T47D (cell line): ENCODE data around the gene CAND2.

ENCODE experiments used
- DNase-seq, 2 experiments: peaks; one replicate each; pipeline versions ENCODE4 v3.0.0 to v3.0.0-alpha.2; 2011 to 2012; ENCODE audit warnings: low read depth in 1 of 2, low spot score in 1 of 2
- JUND ChIP-seq: IDR thresholded peaks from 2 replicates; pipeline ENCODE4 v1.6.1; 2012; ENCODE audit warnings: low read depth
- in situ Hi-C: cut with HindIII; loops from 2 replicates; pipeline ENCODE4 v1.10.0; 2016; ENCODE audit warnings: low sequenced_read_pairs, low pct_unique_long_range_greater_than_20kb

Gene CAND2

DNA sequence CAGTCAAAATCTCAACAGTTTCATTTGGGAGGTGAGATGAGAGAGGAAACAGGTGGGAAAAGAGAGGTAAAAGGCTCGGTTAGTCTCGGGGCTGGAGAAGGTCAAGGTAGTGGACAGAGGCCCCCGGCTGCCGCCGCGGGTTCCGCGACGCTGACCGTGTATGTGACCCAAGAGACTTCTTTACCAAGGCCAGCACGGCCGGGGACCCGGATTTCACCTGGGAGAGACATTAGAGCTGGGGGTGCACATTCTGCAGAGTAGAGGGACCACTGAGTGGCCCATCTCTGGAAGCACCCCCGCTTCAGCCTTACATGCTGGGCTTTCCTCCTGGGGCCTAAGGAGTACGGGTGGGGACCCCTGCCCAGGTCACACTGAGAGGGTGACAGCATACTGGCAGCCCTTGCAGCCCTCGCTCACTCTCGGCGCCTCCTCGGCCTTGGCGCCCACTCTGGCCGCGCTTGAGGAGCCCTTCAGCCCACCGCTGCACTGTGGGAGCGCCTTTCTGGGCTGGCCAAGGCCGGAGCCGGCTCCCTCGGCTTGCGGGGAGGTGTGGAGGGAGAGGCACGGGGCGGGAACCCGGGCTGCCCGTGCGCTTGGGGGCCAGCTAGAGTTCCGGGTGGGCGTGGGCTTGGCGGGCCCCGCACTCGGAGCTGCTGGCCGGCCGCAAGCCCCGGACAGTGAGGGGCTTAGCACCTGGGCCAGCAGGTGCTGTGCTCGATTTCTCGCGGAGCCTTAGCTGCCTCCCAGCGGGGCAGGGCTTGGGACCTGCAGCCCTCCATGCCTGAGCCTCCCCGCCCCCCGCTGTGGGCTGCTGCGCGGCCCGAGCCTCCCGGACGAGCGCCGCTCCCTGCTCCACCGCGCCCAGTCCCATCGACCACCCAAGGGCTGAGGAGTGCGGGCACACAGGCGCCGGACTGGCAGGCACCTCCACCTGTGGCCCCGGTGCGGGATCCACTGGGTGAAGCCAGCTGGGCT lies 86.1 kb downstream of the CAND2 start:
- in situ Hi-C loops: no loop called here
- no peak for DNase-seq
- TF ChIP-seq JUND: no peak

DNA sequence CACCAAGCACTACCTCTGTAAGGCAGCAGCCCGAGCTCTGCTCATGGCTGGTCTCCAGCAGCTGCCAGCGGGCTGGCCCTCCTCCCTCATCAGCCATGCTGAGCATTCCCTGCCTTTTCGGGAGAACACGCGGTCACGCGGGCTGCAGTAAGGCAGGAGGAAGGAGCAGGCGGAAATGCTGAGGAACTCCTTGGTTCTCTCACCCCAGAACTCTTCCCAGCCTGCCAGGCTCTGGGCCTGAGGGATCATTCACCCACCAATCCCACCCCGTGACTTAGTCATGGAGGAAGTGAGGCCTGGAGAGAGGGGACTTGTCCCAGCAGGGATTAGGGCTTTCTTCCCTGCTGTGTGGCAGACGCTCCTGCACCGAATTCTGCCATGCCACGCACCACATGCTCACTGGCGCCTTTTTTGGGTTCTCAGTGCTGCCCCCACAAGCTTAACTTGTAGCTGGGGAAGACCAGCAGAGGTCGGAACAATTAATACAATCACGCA lies 87.8 kb downstream of the CAND2 start:
- TF ChIP-seq JUND: no peak
- in situ Hi-C loops: no loop called here
- DNase-seq: no peak
